HepG2 (cell line): ENCODE results near the gene MICA.

Source experiments
- BORCS8-MEF2B ChIP-seq: sonication (generic); formaldehyde crosslinking; IDR thresholded peaks from 2 replicates; pipeline ENCODE4 v1.8.0; 2022; ENCODE audit warnings: mild to moderate bottlenecking, missing genetic modification reagents
- SIN3B ChIP-seq: fragments of 150-350 bp; IDR thresholded peaks from 2 replicates; pipeline ENCODE4 v1.6.1; 2014; ENCODE audit warnings: low read length

DNA sequence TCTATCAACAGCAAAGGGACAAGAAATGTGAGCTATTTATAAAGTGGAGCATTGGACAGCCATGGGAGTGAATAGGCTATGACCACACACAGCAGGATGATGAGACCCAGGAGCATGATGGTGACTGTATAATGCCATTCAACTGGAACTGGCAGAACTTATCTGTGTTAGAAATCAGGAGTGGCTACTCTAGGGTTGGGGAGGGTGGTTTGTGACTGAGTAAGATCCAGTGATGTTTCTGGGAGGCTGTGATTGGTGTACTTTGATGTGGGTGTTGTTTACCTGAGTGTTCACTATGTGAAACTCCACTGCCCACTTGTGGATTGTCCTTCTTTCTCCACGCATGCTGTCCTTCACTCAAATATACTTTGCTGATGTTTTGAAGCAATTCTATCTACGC is 34.9 kb upstream of the MICA start:
- TF ChIP-seq SIN3B (no peak), BORCS8-MEF2B (CRISPR knock-in tag) (no peak)
